ENCODE measurements around the gene SMCHD1. TPM values are rescaled to one million over a fixed set of nuclear protein-coding genes. Genes with fewer than 3 reads are reported as not detected.

The SMCHD1 gene
- total RNA-seq, 4 donors from 2014 or later: 85.1 to 142 (median 91.7) TPM

GRCh38 chr18:2706903-2707302 is 51.4 kb downstream of the SMCHD1 start:
- no peak for TF ChIP-seq CTCF (IDR thresholded peaks at IDR 0.05; ENCODE audit: low read depth)

GRCh38 chr18:2707551-2708168 is 52.1 kb downstream of the SMCHD1 start:
- no peak for TF ChIP-seq CTCF (IDR thresholded peaks at IDR 0.05; ENCODE audit: low read depth)

GRCh38 chr18:2709316-2709715 is 53.8 kb downstream of the SMCHD1 start:
- no peak for TF ChIP-seq CTCF (IDR thresholded peaks at IDR 0.05; ENCODE audit: low read depth)

- TF ChIP-seq CTCF (IDR thresholded peaks at IDR 0.05; ENCODE audit: low read depth): no peak
These were observed 58.6 kb downstream of the SMCHD1 start for GRCh38 chr18:2714140-2714539.

- TF ChIP-seq CTCF (IDR thresholded peaks at IDR 0.05; ENCODE audit: low read depth): no peak
These were observed 60.5 kb downstream of the SMCHD1 start for GRCh38 chr18:2715990-2716389.

GRCh38 chr18:2716394-2717326 is 61.1 kb downstream of the SMCHD1 start:
- no peak for TF ChIP-seq CTCF (IDR thresholded peaks at IDR 0.05; ENCODE audit: low read depth)

- TF ChIP-seq CTCF (IDR thresholded peaks at IDR 0.05; ENCODE audit: low read depth): no peak
These were observed 61.9 kb downstream of the SMCHD1 start for GRCh38 chr18:2717407-2717806.

All from subcutaneous adipose tissue (tissue), 4 donors.